ENCODE measurements around the gene PLBD1.

The PLBD1 gene

DNA sequence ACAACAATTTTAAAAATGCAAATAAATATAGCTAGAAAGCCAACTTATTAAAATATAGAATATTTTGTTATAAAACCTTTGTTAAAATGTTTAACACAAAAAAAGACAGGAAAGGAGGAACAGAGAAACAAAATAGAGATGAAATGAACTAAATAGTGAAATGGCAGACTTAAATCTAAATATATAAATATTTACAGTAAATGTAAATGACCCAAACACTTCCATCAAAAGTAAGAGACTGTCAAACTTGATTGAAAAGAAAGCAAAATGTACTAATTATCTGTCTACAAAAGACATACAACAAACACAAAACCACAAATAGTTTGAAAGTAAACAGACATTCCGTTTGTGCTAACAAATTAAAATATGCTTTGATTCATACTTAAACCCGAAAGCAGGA lies 41.7 kb downstream of the PLBD1 start:
- ChIA-PET POLR2A (ENCODE audit: low non-redundant PET) (no interaction called here), CTCF (no interaction called here)
- TF ChIP-seq, protein P1, sequence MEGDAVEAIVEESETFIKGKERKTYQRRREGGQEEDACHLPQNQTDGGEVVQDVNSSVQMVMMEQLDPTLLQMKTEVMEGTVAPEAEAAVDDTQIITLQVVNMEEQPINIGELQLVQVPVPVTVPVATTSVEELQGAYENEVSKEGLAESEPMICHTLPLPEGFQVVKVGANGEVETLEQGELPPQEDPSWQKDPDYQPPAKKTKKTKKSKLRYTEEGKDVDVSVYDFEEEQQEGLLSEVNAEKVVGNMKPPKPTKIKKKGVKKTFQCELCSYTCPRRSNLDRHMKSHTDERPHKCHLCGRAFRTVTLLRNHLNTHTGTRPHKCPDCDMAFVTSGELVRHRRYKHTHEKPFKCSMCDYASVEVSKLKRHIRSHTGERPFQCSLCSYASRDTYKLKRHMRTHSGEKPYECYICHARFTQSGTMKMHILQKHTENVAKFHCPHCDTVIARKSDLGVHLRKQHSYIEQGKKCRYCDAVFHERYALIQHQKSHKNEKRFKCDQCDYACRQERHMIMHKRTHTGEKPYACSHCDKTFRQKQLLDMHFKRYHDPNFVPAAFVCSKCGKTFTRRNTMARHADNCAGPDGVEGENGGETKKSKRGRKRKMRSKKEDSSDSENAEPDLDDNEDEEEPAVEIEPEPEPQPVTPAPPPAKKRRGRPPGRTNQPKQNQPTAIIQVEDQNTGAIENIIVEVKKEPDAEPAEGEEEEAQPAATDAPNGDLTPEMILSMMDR (conservative IDR thresholded peaks at IDR 0.05; ENCODE audit: low read depth): no peak
- DNase-seq (ENCODE audit: low spot score): no peak
- no peak overlapping the region for H3K27ac ChIP-seq

GRCh38 chr12:14521822-14522221 lies 45.9 kb downstream of the PLBD1 start:
- POLR2A ChIA-PET (ENCODE audit: low non-redundant PET): no interaction called here
- DNase-seq (ENCODE audit: low spot score): no peak
- TF ChIP-seq, protein P1 (conservative IDR thresholded peaks at IDR 0.05; ENCODE audit: low read depth): no peak
- H3K27ac ChIP-seq: no peak overlapping the region
- CTCF ChIA-PET: no interaction called here

GRCh38 chr12:14514946-14515345 lies 52.7 kb downstream of the PLBD1 start:
- H3K27ac ChIP-seq: no peak overlapping the region
- peak; percentile 64 for DNase-seq (ENCODE audit: low spot score)
- TF ChIP-seq, protein P1 (conservative IDR thresholded peaks at IDR 0.05; ENCODE audit: low read depth): no peak
- POLR2A ChIA-PET (ENCODE audit: low non-redundant PET): no interaction called here
- CTCF ChIA-PET: interaction anchor here (0.6 to 1.4 kb wide), 6 partner anchors 56 to 257 kb away, joined by 3 to 4 read pairs (median 4); no protein-coding TSS in a partner anchor

DNA sequence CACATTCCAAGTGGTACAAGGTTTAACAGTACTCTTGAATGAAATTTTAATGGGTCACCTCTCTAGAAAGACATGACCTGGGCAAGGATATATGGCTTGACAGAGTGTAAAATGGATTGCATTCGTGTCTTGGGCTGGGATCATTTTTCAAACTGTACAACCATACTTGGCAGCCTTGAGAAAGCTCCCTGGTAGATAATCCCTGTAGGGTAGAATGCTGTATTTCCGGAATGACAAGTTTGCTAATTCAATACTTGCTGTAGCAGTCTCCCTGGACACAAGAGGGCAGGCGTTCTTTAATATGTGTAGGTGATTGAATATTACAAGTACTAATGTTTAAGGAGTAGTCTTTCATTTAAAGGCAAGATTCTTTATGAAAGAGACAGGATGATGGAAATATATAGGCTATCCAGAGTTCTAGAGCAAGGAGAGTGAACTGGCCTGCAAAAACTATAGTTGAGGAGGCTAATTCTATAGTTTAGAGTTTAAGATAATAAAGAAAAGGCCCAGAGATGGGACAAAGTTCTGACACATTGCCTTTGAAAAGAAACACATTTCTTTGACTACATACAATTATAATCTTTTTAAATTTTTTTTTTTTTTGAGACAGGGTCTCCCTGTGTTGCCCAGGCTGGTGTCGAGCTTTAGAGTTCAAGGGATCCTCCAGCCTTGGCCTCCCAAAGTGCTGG lies 53.4 kb downstream of the PLBD1 start:
- CTCF ChIA-PET: interaction anchor here (0.6 to 1.4 kb wide), 12 partner anchors 15 to 276 kb away, joined by 3 to 7 read pairs (median 4); no protein-coding TSS in a partner anchor
- TF ChIP-seq, protein P1 (conservative IDR thresholded peaks at IDR 0.05; ENCODE audit: low read depth): no peak
- no peak overlapping the region for H3K27ac ChIP-seq
- POLR2A ChIA-PET (ENCODE audit: low non-redundant PET): no interaction called here
- DNase-seq (ENCODE audit: low spot score): peak; percentile 83

GRCh38 chr12:14510574-14510973 lies 57.1 kb downstream of the PLBD1 start:
- TF ChIP-seq, protein P1 (conservative IDR thresholded peaks at IDR 0.05; ENCODE audit: low read depth): no peak
- ChIA-PET POLR2A (ENCODE audit: low non-redundant PET) (no interaction called here), CTCF (interaction anchor here (1.5 kb wide), 1 partner anchor 154 kb away, joined by 4 read pairs; no protein-coding TSS in a partner anchor)
- DNase-seq (ENCODE audit: low spot score): no peak
- H3K27ac ChIP-seq: no peak overlapping the region

DNA sequence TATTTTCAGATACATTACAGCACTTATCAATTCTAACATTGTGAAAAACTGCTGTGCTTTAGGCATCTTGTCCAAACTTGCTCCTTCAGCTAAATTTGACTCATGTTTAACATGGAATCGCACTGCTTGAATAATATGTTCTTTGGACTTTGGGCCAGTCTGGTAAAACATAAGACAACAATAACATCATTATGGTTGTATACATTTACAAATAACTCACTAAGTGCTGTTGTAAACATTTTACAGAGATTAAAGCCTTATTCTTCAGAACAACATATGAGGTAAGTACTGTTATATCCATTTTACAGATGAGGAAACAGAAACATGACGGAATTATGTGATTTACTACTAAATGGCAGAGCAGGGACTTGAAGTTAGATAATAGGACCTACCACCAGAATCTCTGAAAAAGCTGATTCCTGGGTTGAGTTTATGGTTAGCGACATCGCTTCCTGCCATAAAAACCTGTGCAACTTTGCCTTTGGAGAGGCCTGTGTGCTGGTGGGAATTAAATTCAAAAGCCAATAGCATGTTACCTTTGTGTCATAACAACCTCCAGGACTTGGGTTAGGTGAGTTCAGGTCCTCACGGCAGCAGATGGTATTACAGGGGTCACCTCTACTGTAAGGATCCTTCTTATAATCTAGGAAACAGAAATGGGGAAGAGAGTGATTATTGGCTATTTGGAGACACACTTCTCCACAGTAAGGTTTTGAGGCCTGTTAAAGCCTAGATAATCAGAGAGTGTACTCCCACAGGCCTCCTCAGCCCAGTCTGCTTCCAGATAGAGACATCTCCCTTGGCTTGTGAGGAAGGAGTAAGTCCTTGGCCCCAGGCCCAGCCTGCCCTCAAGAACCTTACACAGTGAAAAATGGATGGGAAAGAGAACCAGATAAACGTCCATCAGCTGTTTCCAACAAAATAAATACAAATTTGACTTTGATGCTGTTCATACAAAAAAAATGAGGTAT lies 61.8 kb downstream of the PLBD1 start:
- POLR2A ChIA-PET (ENCODE audit: low non-redundant PET): no interaction called here
- TF ChIP-seq, protein P1 (conservative IDR thresholded peaks at IDR 0.05; ENCODE audit: low read depth): no peak
- no peak for DNase-seq (ENCODE audit: low spot score)
- CTCF ChIA-PET: interaction anchor here (0.6 to 0.7 kb wide), 2 partner anchors 24 to 71 kb away, joined by 5 to 7 read pairs; no protein-coding TSS in a partner anchor
- H3K27ac ChIP-seq: no peak overlapping the region
